GM12865 (cell line): ENCODE data around the gene SLC48A1.

Experiments used
- DNase-seq: peaks from one replicate; pipeline ENCODE4 v3.0.0; 2010; ENCODE audit warnings: low read depth
- H3K4me3 ChIP-seq: 2 replicates; pipeline ENCODE4 v1.5.1; 2011; ENCODE audit warnings: mild to moderate bottlenecking, low read depth, low read length, control low read depth
- CTCF ChIP-seq: IDR thresholded peaks from 2 replicates; pipeline ENCODE4 v1.5.1; 2011; ENCODE audit warnings: low read length, control low read depth, low read depth, inconsistent platforms; ENCODE audit not compliant: insufficient read depth; ENCODE audit errors: missing control alignments

SLC48A1 gene

DNA sequence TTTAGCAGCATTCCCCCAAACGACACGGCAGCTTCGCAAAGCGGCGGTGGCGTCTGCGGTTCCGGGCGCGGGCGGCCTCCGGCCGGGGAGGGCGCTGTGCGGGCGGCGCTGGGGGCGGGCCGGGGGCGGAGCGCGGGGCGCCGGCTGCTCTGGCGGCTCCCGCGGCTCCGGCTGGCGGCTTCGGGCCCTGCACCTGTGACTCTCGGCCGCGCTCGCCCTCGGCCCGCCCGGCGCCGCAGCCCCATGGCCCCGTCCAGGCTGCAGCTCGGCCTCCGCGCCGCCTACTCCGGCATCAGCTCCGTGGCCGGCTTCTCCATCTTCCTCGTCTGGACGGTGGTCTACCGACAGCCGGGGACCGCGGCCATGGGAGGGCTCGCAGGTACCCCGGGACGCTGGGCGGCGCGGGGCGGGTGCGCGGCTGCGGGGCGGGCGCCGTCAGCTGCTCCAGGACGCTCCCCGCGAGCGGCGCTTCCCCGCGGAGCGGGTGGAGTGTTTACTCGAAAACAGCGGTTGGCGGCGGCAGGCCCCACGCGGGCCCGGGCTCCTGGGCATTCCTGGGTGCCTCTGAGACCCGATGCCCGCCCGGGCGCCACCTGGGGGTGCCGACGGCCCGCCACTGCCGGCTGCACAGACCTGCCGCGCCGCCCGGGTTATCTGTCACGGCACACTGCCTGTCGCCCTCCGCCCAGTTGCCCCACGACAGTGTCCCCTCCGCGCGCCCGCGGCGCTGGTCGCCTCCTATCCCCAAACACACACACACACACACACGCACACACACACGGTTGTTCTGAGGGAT lies at the start of gene SLC48A1:
SLC48A1 (plus strand) TSS at position 177 of the 796 bp plus-strand sequence; CDS start at position 244, 67 bp downstream.
- peak; percentile 29 for TF ChIP-seq CTCF
- H3K4me3 ChIP-seq, result peak within 1 kb of the TSS; percentile 61
- DNase-seq, result peak; percentile 75

- no peak within 1 kb of the TSS for H3K4me3 ChIP-seq
- DNase-seq, result no peak
- no peak for TF ChIP-seq CTCF
Measured at GRCh38 chr12:47725091-47725772, 47.8 kb upstream of the SLC48A1 start, which contains the start of gene ENDOU. Gene ENDOU, minus strand, starts transcription at chr12:47725490. Its CDS starts 77 bp downstream, at chr12:47725413.

- DNase-seq, result peak; percentile 69
- no peak overlapping the region for H3K4me3 ChIP-seq
- TF ChIP-seq CTCF, result no peak
Measured at GRCh38 chr12:47725893-47726292, 47.1 kb upstream of the SLC48A1 start.

GRCh38 chr12:47729233-47729632 lies 43.8 kb upstream of the SLC48A1 start:
- H3K4me3 ChIP-seq, result no peak overlapping the region
- TF ChIP-seq CTCF, result no peak
- DNase-seq, result no peak

DNA sequence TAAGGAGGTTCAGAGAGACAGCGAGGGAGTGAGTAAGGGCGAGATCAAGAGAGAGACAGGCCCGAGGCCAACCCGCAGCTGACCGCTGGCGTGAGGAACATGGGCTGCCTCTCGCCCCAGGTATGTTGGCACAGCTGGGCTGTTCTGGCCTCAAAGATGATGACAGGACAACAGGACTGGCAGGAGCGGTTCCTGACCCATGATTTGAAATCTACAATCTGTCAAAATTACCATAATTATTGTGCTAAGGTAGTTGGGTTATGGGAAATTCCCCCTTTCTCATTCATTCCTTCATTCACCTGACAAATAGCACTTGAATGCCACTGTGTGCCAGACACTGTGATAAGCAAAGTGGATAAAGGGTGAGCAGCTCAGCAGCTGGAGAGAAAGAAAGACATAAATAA lies 42.7 kb upstream of the SLC48A1 start:
- no peak for TF ChIP-seq CTCF
- DNase-seq, result no peak
- no peak overlapping the region for H3K4me3 ChIP-seq

DNA sequence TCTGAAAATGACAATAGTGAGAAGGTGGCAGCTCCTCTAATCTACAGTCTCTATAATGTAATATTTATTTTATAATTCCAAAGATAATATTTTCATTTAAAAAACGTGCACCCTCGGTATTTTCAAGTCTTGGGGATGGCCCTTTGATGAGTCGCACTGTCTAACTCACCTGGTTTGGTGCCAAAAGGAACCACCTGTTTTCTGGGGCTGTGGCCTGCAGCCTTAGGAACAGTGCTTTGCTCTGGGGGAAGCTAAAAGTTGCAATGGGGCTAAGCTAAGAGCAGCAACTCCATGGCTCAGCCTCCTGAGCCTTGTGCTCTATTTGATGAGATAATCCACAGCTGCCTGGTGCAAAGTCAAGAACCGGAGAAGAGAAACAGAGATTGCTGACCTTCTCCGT lies 41.3 kb upstream of the SLC48A1 start:
- no peak for DNase-seq
- no peak overlapping the region for H3K4me3 ChIP-seq
- TF ChIP-seq CTCF, result no peak
